Measurements from ENCODE around the gene HTR3A. TPM values are rescaled to one million over a fixed set of nuclear protein-coding genes. Genes with fewer than 3 reads are reported as not detected.

The HTR3A gene
- total RNA-seq, 3 donors from 2014 or later (not counting 1 experiment from before 2014, with no cell fraction given): not detected

DNA sequence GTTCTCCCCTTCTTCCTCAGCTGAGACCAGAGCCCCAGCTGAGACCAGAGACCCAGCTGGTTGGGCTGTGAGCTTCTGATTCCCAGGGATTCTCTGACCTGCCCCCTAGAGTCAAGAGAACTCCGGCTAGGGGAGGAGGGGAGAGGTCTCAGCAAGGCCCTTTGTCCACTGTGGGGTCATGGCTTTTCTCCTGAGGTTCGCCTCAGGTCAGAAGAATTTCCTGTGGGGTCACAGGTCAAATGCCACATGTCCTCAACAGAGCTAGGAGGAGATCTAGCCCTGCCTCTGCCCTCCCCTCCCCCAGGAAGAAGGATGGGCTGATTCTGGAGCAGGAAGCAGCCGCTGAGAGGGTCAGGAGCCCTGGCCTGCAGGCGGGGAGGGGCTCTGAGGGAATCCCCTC lies 23.7 kb downstream of the HTR3A start:
- H3K36me3 ChIP-seq (ENCODE audit: control insufficient read depth, insufficient read depth, low read length): no peaks in the 10 kb centered on the region
- intact Hi-C loops (cut with micrococcal nuclease): no loop called here
- H3K9me3 ChIP-seq (ENCODE audit: control insufficient read depth, insufficient read depth, low read length): no peaks in the 10 kb centered on the region
- H3K4me3 ChIP-seq (ENCODE audit: low read length): no peak overlapping the region
- Mint-ChIP-seq H3K27me3 (ENCODE audit: low read depth in 2 of 2) (peaks cover 15 to 23% of the 10 kb centered on the region in 2 donors), H3K9me3 (no peaks in the 10 kb centered on the region), H3K4me3 (no peak overlapping the region), H3K36me3 (no peaks in the 10 kb centered on the region), H3K4me1 (no peaks in the 10 kb centered on the region), H3K27ac (no peak overlapping the region)
- TF ChIP-seq CTCF (IDR thresholded peaks at IDR 0.05): no peak
- no peaks in the 10 kb centered on the region for H3K4me1 ChIP-seq (ENCODE audit: control insufficient read depth, insufficient read depth, low read length)
- no peak for ATAC-seq
- no peak for DNase-seq
- WGBS (ENCODE audit: insufficient coverage): 46% methylated on average over 3 of the region's 4 CpGs
- H3K27ac ChIP-seq (ENCODE audit: low read length): no peak overlapping the region
- no peaks in the 10 kb centered on the region for H3K27me3 ChIP-seq (ENCODE audit: control insufficient read depth, insufficient read depth, low read length)

DNA sequence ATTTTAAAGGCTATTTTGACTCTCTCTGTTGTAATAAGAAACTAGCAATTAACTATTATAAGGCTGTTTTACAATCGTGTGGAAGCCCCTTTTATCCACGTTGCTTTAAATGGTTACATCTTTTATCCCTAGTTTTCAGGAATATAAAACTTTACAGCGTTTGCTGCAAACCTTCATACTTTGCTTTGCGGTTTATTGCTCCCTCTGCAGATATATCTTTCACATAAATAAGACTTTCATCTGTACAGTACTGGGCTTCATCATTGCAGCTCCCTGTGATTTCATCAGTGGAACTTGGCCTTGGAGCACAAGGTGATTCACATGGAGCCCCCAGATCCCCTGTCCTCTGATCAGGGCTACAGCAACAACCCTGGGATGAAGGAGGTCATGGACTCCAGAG lies 25.6 kb downstream of the HTR3A start:
- DNase-seq: no peak
- no peaks in the 10 kb centered on the region for H3K9me3 ChIP-seq (ENCODE audit: control insufficient read depth, insufficient read depth, low read length)
- Mint-ChIP-seq H3K9me3 (no peaks in the 10 kb centered on the region), H3K4me1 (no peaks in the 10 kb centered on the region), H3K4me3 (no peak overlapping the region), H3K27ac (no peak overlapping the region), H3K27me3 (ENCODE audit: low read depth in 2 of 2) (peaks cover 13 to 15% of the 10 kb centered on the region in 2 donors), H3K36me3 (no peaks in the 10 kb centered on the region)
- TF ChIP-seq CTCF (IDR thresholded peaks at IDR 0.05): no peak
- ATAC-seq: no peak
- no peak overlapping the region for H3K4me3 ChIP-seq (ENCODE audit: low read length)
- intact Hi-C loops (cut with micrococcal nuclease): no loop called here
- 92% methylated on average over 4 of the region's 4 CpGs for WGBS (ENCODE audit: insufficient coverage)
- H3K27me3 ChIP-seq (ENCODE audit: control insufficient read depth, insufficient read depth, low read length): no peaks in the 10 kb centered on the region
- no peaks in the 10 kb centered on the region for H3K4me1 ChIP-seq (ENCODE audit: control insufficient read depth, insufficient read depth, low read length)
- no peaks in the 10 kb centered on the region for H3K36me3 ChIP-seq (ENCODE audit: control insufficient read depth, insufficient read depth, low read length)
- H3K27ac ChIP-seq (ENCODE audit: low read length): no peak overlapping the region

DNA sequence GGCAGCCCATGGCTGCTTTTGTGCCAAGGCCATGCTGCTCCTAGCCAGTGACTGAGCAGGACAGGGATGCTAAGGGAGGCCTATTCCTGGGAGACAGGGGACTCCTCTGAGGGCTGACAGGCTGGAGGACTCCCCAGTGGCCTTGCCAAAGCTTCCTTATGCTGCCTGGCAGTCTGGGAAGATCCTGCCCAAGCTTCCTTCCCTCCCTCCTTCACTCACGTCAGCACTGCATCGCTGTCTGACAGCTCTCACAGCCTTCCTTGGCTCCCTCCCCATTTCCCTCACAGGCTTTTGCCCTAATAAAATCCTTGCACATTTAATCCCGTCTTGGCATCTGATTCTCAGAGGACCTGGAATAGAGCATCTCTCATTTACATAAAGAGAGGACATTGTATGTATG lies 26.5 kb downstream of the HTR3A start:
- WGBS (ENCODE audit: insufficient coverage): 76% methylated on average over 2 of the region's 3 CpGs
- intact Hi-C loops (cut with micrococcal nuclease): no loop called here
- Histone ChIP-seq H3K4me1 (ENCODE audit: control insufficient read depth, insufficient read depth, low read length) (no peaks in the 10 kb centered on the region), H3K36me3 (ENCODE audit: control insufficient read depth, insufficient read depth, low read length) (no peaks in the 10 kb centered on the region), H3K9me3 (ENCODE audit: control insufficient read depth, insufficient read depth, low read length) (no peaks in the 10 kb centered on the region), H3K27ac (ENCODE audit: low read length) (no peak overlapping the region), H3K27me3 (ENCODE audit: control insufficient read depth, insufficient read depth, low read length) (no peaks in the 10 kb centered on the region), H3K4me3 (ENCODE audit: low read length) (no peak overlapping the region)
- no peak for ATAC-seq
- Mint-ChIP-seq H3K9me3 (no peaks in the 10 kb centered on the region), H3K27ac (no peak overlapping the region), H3K4me3 (no peak overlapping the region), H3K4me1 (no peaks in the 10 kb centered on the region), H3K27me3 (ENCODE audit: low read depth in 2 of 2) (peaks cover 12 to 13% of the 10 kb centered on the region in 2 donors), H3K36me3 (no peaks in the 10 kb centered on the region)
- no peak for DNase-seq
- TF ChIP-seq CTCF (IDR thresholded peaks at IDR 0.05): no peak

DNA sequence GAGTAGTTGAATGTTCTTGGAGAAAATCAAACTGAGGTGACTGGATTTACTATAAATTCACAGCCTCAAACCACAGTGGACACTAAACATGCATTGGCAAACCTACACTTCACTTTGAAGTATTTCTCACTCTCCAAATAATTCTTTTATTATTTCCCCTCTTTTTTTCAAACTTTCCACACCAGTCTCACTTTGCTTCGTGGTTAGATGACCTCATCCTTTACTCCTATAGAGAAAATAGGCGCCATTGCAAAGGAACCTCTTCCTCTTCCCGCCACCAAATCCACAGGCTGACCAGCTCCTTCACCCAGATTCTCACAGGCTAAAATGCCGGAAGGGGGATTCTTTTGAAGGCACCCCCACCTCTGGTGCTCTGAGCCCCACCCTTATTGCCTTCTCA lies 33.4 kb downstream of the HTR3A start:
- Mint-ChIP-seq H3K27ac (no peak overlapping the region), H3K27me3 (ENCODE audit: low read depth in 2 of 2) (peaks cover 21% of the 10 kb centered on the region in 2 donors), H3K9me3 (no peaks in the 10 kb centered on the region), H3K36me3 (no peaks in the 10 kb centered on the region), H3K4me3 (no peak overlapping the region), H3K4me1 (peaks cover 12 to 16% of the 10 kb centered on the region in 2 donors)
- DNase-seq (no peak), ATAC-seq (no peak)
- H3K27me3 ChIP-seq (ENCODE audit: control insufficient read depth, insufficient read depth, low read length): no peaks in the 10 kb centered on the region
- no peak overlapping the region for H3K4me3 ChIP-seq (ENCODE audit: low read length)
- 50% methylated on average over 4 of the region's 4 CpGs for WGBS (ENCODE audit: insufficient coverage)
- H3K27ac ChIP-seq (ENCODE audit: low read length): no peak overlapping the region
- intact Hi-C loops (cut with micrococcal nuclease): no loop called here
- no peaks in the 10 kb centered on the region for H3K36me3 ChIP-seq (ENCODE audit: control insufficient read depth, insufficient read depth, low read length)
- no peaks in the 10 kb centered on the region for H3K4me1 ChIP-seq (ENCODE audit: control insufficient read depth, insufficient read depth, low read length)
- H3K9me3 ChIP-seq (ENCODE audit: control insufficient read depth, insufficient read depth, low read length): no peaks in the 10 kb centered on the region
- TF ChIP-seq CTCF (IDR thresholded peaks at IDR 0.05): no peak

Measured in natural killer cell (primary cell).